Endothelial cell (in vitro differentiated cells): ENCODE results near the gene TNFRSF25. TPM values are rescaled to one million over a fixed set of nuclear protein-coding genes. Genes with fewer than 3 reads are reported as not detected.

Experiments
- DNase-seq: peaks from one replicate; pipeline ENCODE4 v3.0.0; 2021; ENCODE audit warnings: low spot score
- H3K27ac Mint-ChIP-seq: one replicate; pipeline ENCODE4 v1.8.0; 2021; ENCODE audit warnings: mixed read lengths, inconsistent platforms; ENCODE audit not compliant: unreplicated experiment
- H3K27me3 Mint-ChIP-seq: one replicate; pipeline ENCODE4 v1.8.0; 2021; ENCODE audit warnings: mild to moderate bottlenecking, moderate library complexity, mixed read lengths, inconsistent platforms; ENCODE audit not compliant: unreplicated experiment
- H3K36me3 Mint-ChIP-seq: one replicate; pipeline ENCODE4 v1.8.0; 2021; ENCODE audit warnings: mild to moderate bottlenecking, low read depth, mixed read lengths, inconsistent platforms; ENCODE audit not compliant: unreplicated experiment
- H3K4me1 Mint-ChIP-seq: one replicate; pipeline ENCODE4 v1.8.0; 2021; ENCODE audit warnings: mild to moderate bottlenecking, mixed read lengths, inconsistent platforms; ENCODE audit not compliant: unreplicated experiment
- H3K4me3 Mint-ChIP-seq: one replicate; pipeline ENCODE4 v1.8.0; 2021; ENCODE audit warnings: mild to moderate bottlenecking, mixed read lengths, inconsistent platforms; ENCODE audit not compliant: unreplicated experiment
- H3K9me3 Mint-ChIP-seq: one replicate; pipeline ENCODE4 v1.8.0; 2021; ENCODE audit warnings: mixed read lengths, inconsistent platforms; ENCODE audit not compliant: unreplicated experiment
- CTCF ChIP-seq: fragments of 200-600 bp; sonication (generic); IDR thresholded peaks from one replicate; pipeline ENCODE4 v1.5.0; 2021; ENCODE audit warnings: antibody characterized with exemption; ENCODE audit not compliant: unreplicated experiment
- long read RNA-seq: library from polyadenylated mRNA; unstranded; transcript quantifications from one replicate; pipeline ENCODE4 v2.0.0, GENCODE V29; 2020; ENCODE audit not compliant: unreplicated experiment
- total RNA-seq: library from RNA; stranded (reverse); fragmentation: NEBNext Ultra II Directional; extraction: Animal tissue kit (Norgen Biotek cat#: 25700); gene quantifications from one replicate; pipeline ENCODE4 v1.2.1, GENCODE V29; 2021; ENCODE audit not compliant: unreplicated experiment

TNFRSF25 gene
- 104 TPM for total RNA-seq
- long read RNA-seq, transcript TNFRSF25-211 (4 exons, 1,591 nt) = major isoform, 8 of 17 reads
- long read RNA-seq, partial matches to known transcripts = 3 of 17 reads
- long read RNA-seq, other reads (novel, unspliced or antisense) = 1 of 17 reads

GRCh38 chr1:6466023-6466422 lies at the start of gene TNFRSF25:
Gene TNFRSF25 (minus strand): TSS chr1:6466173. CDS start chr1:6466107, 66 bp downstream.
- no peaks in the 10 kb centered on the region for H3K9me3 Mint-ChIP-seq
- H3K4me1 Mint-ChIP-seq = peaks cover 4% of the 10 kb centered on the region
- H3K4me3 Mint-ChIP-seq = no peak within 1 kb of the TSS
- peaks cover 32% of the 10 kb centered on the region for H3K36me3 Mint-ChIP-seq
- H3K27ac Mint-ChIP-seq = no peak within 1 kb of the TSS
- DNase-seq = no peak
- peaks cover 19% of the 10 kb centered on the region for H3K27me3 Mint-ChIP-seq
- no peak for TF ChIP-seq CTCF

GRCh38 chr1:6515771-6516170 lies 49.8 kb upstream of the TNFRSF25 start:
- H3K9me3 Mint-ChIP-seq = no peaks in the 10 kb centered on the region
- H3K27ac Mint-ChIP-seq = no peak overlapping the region
- no peaks in the 10 kb centered on the region for H3K36me3 Mint-ChIP-seq
- no peaks in the 10 kb centered on the region for H3K4me1 Mint-ChIP-seq
- no peak for DNase-seq
- no peak overlapping the region for H3K4me3 Mint-ChIP-seq
- TF ChIP-seq CTCF = no peak
- H3K27me3 Mint-ChIP-seq = peaks cover 5% of the 10 kb centered on the region

GRCh38 chr1:6513320-6513801 lies 47.4 kb upstream of the TNFRSF25 start:
- no peak overlapping the region for H3K27ac Mint-ChIP-seq
- H3K36me3 Mint-ChIP-seq = no peaks in the 10 kb centered on the region
- H3K9me3 Mint-ChIP-seq = no peaks in the 10 kb centered on the region
- peaks cover 3% of the 10 kb centered on the region for H3K27me3 Mint-ChIP-seq
- H3K4me3 Mint-ChIP-seq = no peak overlapping the region
- H3K4me1 Mint-ChIP-seq = no peaks in the 10 kb centered on the region
- no peak for TF ChIP-seq CTCF
- no peak for DNase-seq

- no peak for DNase-seq
- H3K4me3 Mint-ChIP-seq = no peak overlapping the region
- peaks cover 3% of the 10 kb centered on the region for H3K27me3 Mint-ChIP-seq
- TF ChIP-seq CTCF = no peak
- H3K4me1 Mint-ChIP-seq = no peaks in the 10 kb centered on the region
- no peak overlapping the region for H3K27ac Mint-ChIP-seq
- H3K9me3 Mint-ChIP-seq = no peaks in the 10 kb centered on the region
- H3K36me3 Mint-ChIP-seq = no peaks in the 10 kb centered on the region
Observed at GRCh38 chr1:6512908-6513280, 46.9 kb upstream of the TNFRSF25 start.

- no peak for TF ChIP-seq CTCF
- no peaks in the 10 kb centered on the region for H3K9me3 Mint-ChIP-seq
- H3K4me3 Mint-ChIP-seq = no peak overlapping the region
- no peak for DNase-seq
- no peaks in the 10 kb centered on the region for H3K4me1 Mint-ChIP-seq
- H3K27ac Mint-ChIP-seq = no peak overlapping the region
- H3K36me3 Mint-ChIP-seq = no peaks in the 10 kb centered on the region
- H3K27me3 Mint-ChIP-seq = peaks cover 3% of the 10 kb centered on the region
Observed at GRCh38 chr1:6512245-6512907, 46.4 kb upstream of the TNFRSF25 start.
